ENCODE measurements around the gene CYBC1. TPM values are rescaled to one million over a fixed set of nuclear protein-coding genes. Genes with fewer than 3 reads are reported as not detected.

CYBC1 gene
- total and polyA plus RNA-seq, 9 donors: 34.0 to 101 (median 58.6) TPM

DNA sequence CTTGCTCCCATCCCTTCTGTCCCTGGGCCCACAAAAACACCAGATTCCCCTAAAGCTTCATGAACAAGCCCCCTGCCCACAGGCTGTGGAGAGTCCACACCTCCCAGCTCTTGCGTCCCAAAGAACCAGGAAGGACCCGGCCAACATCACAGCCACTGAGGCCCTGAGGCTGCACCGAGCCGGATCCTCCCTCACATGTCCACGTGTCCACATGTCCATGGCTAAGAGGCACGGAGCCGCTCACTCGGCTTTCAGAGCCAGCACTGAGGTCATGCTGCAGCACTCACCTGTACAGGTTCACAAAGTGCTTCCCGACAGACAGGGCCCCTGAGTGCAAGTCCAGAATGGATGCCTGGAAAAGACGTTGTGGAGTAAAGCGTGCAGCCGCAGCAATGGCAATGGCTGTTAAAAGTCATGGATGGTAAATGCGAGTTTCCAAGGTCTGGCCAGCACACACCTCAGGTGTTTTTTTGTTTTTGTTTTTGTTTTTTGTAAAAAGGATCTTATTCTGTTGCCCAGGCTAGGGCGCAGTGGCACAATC, 44.4 kb downstream of the CYBC1 start:
- Histone ChIP-seq H3K4me3 (no peak overlapping the region), H3K36me3 (no peaks in the 10 kb centered on the region), H3K4me1 (ENCODE audit: insufficient read depth) (no peaks in the 10 kb centered on the region), H3K27me3 (no peaks in the 10 kb centered on the region), H3K9me3 (no peaks in the 10 kb centered on the region), H3K27ac (no peak overlapping the region)
- TF ChIP-seq, protein P1, sequence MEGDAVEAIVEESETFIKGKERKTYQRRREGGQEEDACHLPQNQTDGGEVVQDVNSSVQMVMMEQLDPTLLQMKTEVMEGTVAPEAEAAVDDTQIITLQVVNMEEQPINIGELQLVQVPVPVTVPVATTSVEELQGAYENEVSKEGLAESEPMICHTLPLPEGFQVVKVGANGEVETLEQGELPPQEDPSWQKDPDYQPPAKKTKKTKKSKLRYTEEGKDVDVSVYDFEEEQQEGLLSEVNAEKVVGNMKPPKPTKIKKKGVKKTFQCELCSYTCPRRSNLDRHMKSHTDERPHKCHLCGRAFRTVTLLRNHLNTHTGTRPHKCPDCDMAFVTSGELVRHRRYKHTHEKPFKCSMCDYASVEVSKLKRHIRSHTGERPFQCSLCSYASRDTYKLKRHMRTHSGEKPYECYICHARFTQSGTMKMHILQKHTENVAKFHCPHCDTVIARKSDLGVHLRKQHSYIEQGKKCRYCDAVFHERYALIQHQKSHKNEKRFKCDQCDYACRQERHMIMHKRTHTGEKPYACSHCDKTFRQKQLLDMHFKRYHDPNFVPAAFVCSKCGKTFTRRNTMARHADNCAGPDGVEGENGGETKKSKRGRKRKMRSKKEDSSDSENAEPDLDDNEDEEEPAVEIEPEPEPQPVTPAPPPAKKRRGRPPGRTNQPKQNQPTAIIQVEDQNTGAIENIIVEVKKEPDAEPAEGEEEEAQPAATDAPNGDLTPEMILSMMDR (IDR thresholded peaks at IDR 0.05): no peak
- DNase-seq: no peak
- intact Hi-C loops (cut with DNase I): no loop called here
- 87 to 92% (median 88%) methylated on average over 14 of the region's 14 CpGs for WGBS, 3 donors

DNA sequence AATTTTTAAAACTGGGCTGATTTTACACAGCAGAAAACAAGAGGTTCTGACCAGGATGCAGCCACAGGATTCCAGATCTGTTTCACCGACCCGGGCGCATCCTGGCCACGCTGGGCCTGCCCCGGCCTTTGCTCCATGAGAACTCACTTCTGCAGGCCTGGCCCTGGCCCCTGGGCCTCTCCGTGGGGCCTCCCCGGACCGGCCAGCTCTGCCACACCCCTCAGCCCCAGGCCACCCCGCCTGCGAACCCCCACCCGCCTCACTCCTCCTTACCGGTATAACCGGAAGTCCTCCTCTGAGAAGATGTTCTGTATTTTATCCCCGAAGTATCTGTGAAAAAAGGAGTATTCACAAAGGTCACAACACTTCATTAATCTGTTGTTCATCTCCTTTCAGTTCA, 45.5 kb downstream of the CYBC1 start:
- Histone ChIP-seq H3K4me1 (ENCODE audit: insufficient read depth) (no peaks in the 10 kb centered on the region), H3K36me3 (no peaks in the 10 kb centered on the region), H3K4me3 (no peak overlapping the region), H3K27me3 (no peaks in the 10 kb centered on the region), H3K9me3 (no peaks in the 10 kb centered on the region), H3K27ac (no peak overlapping the region)
- intact Hi-C loops (cut with DNase I): no loop called here
- no peak for DNase-seq
- TF ChIP-seq, protein P1 (IDR thresholded peaks at IDR 0.05): no peak
- TF ChIP-seq EP300 (IDR thresholded peaks at IDR 0.05): no peak
- TF ChIP-seq POLR2A (IDR thresholded peaks at IDR 0.05): no peak
- WGBS, 3 donors: 90 to 93% (median 90%) methylated on average over 14 of the region's 14 CpGs

DNA sequence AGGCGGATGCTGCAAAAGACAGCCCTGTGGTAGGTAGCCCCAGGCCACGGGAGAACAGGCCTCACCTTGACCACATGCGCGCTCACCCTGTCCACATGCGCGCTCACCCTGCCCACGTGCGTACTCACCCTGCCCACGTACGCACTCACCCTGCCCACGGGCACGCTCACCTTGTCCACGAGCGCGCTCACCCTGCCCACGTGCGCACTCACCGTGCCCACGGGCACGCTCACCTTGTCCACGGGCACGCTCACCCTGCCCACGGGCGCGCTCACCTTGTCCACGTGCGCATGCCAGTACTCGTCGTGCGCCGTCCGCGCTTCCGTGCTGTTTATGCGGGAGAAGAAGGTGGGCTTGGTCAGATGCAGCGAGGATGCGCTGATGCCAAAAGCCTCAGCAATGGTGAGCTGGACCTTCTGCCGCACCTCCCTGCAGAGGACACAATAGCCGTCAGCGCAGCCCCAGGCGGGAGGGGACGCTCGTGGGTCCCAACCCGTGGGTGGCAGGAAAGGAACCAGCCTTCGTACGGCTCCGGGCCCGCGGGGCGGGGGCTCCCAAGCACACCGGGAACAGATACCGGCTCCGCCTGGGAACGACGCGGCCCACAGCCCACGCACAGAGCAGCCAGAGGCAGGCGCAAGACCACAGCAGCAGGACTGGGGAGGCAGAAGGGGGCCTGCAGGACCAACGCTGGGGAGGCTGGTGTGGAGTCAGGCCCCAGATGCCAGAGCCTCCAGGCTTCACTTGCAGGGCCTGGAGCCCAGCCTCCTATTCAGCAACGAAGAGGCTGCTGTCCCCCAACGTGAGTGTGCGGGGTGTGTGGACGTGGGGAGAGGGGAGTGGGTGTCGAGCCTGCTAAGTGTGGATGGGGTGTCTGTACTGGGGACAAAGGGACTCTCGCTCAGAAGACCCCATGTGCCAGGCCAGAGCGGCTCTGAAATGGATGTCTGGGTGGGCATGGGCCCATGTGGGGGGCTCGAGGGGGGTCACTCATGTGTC, 46.6 kb downstream of the CYBC1 start:
- Histone ChIP-seq H3K36me3 (no peaks in the 10 kb centered on the region), H3K27ac (no peak overlapping the region), H3K27me3 (no peaks in the 10 kb centered on the region), H3K4me1 (ENCODE audit: insufficient read depth) (no peaks in the 10 kb centered on the region), H3K9me3 (no peaks in the 10 kb centered on the region), H3K4me3 (no peak overlapping the region)
- DNase-seq: no peak
- whole genome bisulfite sequencing, 3 donors: 92 to 94% (median 94%) methylated on average over 67 of the region's 67 CpGs
- intact Hi-C loops (cut with DNase I): loop anchor here in 1 of 4 donors (1.0 kb wide), 1 partner anchor 21 kb away; no protein-coding TSS in a partner anchor
- TF ChIP-seq POLR2A (IDR thresholded peaks at IDR 0.05): no peak
- TF ChIP-seq, protein P1 (IDR thresholded peaks at IDR 0.05): no peak
- TF ChIP-seq EP300 (IDR thresholded peaks at IDR 0.05): no peak

DNA sequence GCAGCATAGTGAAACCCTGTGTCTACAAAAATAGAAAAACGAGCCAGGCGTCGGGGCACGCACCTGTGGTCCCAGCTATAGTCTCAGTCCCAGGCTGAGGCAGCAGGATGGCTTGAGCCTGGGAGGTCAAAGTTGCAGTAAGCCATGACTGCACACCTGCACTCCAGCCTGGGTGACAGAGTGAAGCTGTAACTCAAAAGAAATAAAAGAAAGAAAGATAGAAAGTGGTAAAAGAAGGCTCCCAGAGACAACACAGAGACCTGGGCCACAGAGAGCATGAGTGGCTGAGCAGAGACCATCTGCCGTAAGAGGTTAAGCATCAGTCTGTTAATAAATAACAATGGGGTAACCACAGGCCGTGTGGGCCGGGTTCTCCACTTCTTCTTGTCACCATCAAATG, 47.7 kb downstream of the CYBC1 start:
- TF ChIP-seq POLR2A (IDR thresholded peaks at IDR 0.05) (no peak), EP300 (IDR thresholded peaks at IDR 0.05) (no peak)
- TF ChIP-seq, protein P1 (IDR thresholded peaks at IDR 0.05): no peak
- no peak overlapping the region for H3K27ac ChIP-seq
- H3K4me1 ChIP-seq (ENCODE audit: insufficient read depth): no peaks in the 10 kb centered on the region
- no peak overlapping the region for H3K4me3 ChIP-seq
- intact Hi-C loops (cut with DNase I): no loop called here
- WGBS, 3 donors: 91 to 93% (median 91%) methylated on average over 7 of the region's 7 CpGs
- no peaks in the 10 kb centered on the region for H3K36me3 ChIP-seq
- no peaks in the 10 kb centered on the region for H3K9me3 ChIP-seq
- no peak for DNase-seq
- no peaks in the 10 kb centered on the region for H3K27me3 ChIP-seq
